ENCODE data around the gene THBS2. TPM values are rescaled to one million over a fixed set of nuclear protein-coding genes. Genes with fewer than 3 reads are reported as not detected.

THBS2 gene
- total and polyA plus RNA-seq, 2 donors (not counting 3 experiments of a cell fraction or from before 2014, with no cell fraction given): 0.08 TPM; not detected in 1

GRCh38 chr6:169231790-169232506 is 21.7 kb downstream of the THBS2 start:
- no peaks in the 10 kb centered on the region for H3K9me1 ChIP-seq (replicated peaks; ENCODE audit: control insufficient read depth, extremely low read depth, insufficient read depth, low read length)
- dilution Hi-C loops (cut with MboI; ENCODE audit: extremely low pct_ligation_motif_present, low sequenced_read_pairs) (no loop called here), intact Hi-C loops (cut with micrococcal nuclease) (no loop called here)
- ChIA-PET CTCF (no interaction called here), POLR2A (no interaction called here)
- no peaks in the 10 kb centered on the region for H3K4me1 ChIP-seq (ENCODE audit: control insufficient read depth, extremely low read depth, insufficient read depth, low read length)
- no peak for TF ChIP-seq CTCF (IDR thresholded peaks at IDR 0.05; ENCODE audit: extremely low read depth in 1 of 2, insufficient read depth in 1 of 2, low read depth in 1 of 2, low read length in 2 of 2)
- TF ChIP-seq GATA2 (IDR thresholded peaks at IDR 0.05; ENCODE audit: insufficient read depth, insufficient read length, low read depth, low read length): no peak
- no peak for TF ChIP-seq POLR2A (IDR thresholded peaks at IDR 0.05; ENCODE audit: low read depth, low read length)
- no peak for TF ChIP-seq FOS (IDR thresholded peaks at IDR 0.05; ENCODE audit: borderline replicate concordance, insufficient read depth, low read length)
- TF ChIP-seq MAX (IDR thresholded peaks at IDR 0.05; ENCODE audit: insufficient read depth, insufficient read length): no peak
- no peak for TF ChIP-seq EZH2 (IDR thresholded peaks at IDR 0.05; ENCODE audit: borderline replicate concordance, low read depth, low read length, severe bottlenecking)
- TF ChIP-seq JUN (IDR thresholded peaks at IDR 0.05; ENCODE audit: borderline replicate concordance, insufficient read depth, insufficient read length, low read depth): no peak
- no peak for TF ChIP-seq MYC (IDR thresholded peaks at IDR 0.05; ENCODE audit: low read depth, low read length)
- no peak for TF ChIP-seq POLR2AphosphoS5 (IDR thresholded peaks at IDR 0.05; ENCODE audit: insufficient read depth, low read depth, low read length)
- BruUV-seq (replicated peaks): no TSS peak
- DNase-seq (ENCODE audit: low read depth, low spot score) (no peak), FAIRE-seq (no peak)
- no peaks in the 10 kb centered on the region for H4K20me1 ChIP-seq (replicated peaks; ENCODE audit: control insufficient read depth, extremely low read depth, insufficient read depth, low read length)
- peaks cover 11% of the 10 kb centered on the region for H3K9me3 ChIP-seq (replicated peaks; ENCODE audit: control insufficient read depth, insufficient read depth, low read length)
- H2AFZ ChIP-seq (ENCODE audit: low read depth, low read length): no peak overlapping the region
- no peak overlapping the region for H3K4me3 ChIP-seq (replicated peaks in 1 of 3; ENCODE audit: insufficient read depth in 1 of 3, low read depth in 1 of 3, low read length in 3 of 3)
- H3K27me3 ChIP-seq (ENCODE audit: control insufficient read depth in 2 of 2, insufficient read depth in 2 of 2, low read length in 2 of 2): no peaks in the 10 kb centered on the region
- no peak overlapping the region for H3K4me2 ChIP-seq (ENCODE audit: insufficient read depth, low read length)
- H3K36me3 ChIP-seq (ENCODE audit: control insufficient read depth in 2 of 2, extremely low read depth in 1 of 2, insufficient read depth in 2 of 2, low read length in 2 of 2): no peaks in the 10 kb centered on the region
- no peak overlapping the region for H3K9ac ChIP-seq (replicated peaks; ENCODE audit: extremely low read depth, insufficient read depth, low read length)
- no peak overlapping the region for H3K27ac ChIP-seq (ENCODE audit: insufficient read depth, low read depth, low read length)
- H3K79me2 ChIP-seq (ENCODE audit: control insufficient read depth, insufficient read depth, low read length): no peaks in the 10 kb centered on the region
